GM19395 (cell line): ENCODE data around the gene PRKCZ.

Experiments
- ATAC-seq: cut with Tn5 transposase; IDR thresholded peaks from one replicate; pipeline ENCODE4 v1.9.1; 2021; ENCODE audit warnings: mild to moderate bottlenecking, moderate library complexity; ENCODE audit not compliant: unreplicated experiment

Gene PRKCZ

DNA sequence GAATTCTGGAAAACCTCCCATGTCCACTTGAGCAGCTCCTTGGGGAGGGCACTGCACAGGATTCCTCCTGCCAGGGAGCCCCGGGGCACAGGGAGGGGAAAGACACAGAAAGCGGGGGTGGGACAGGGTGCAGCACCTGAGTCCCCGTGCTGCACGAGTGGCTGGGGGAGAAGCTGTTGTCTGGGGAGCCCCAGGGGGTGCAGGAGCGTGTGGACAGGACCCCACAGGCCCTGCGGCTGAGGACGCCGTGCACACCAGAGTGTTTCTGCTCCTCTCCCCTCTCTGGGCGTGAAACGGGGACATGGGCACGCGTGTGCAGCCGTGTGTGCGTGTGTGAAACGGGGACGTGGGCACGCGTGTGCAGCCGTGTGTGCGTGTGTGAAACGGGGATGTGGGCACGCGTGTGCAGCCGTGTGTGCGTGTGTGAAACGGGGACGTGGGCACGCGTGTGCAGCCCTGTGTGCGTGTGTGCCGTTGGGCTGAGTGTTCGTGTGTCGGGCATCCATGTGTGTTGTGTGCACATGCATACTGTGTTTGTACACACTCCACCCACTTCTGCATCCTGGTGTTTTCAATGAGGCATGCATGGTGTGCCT lies 122.4 kb downstream of the PRKCZ start:
- no peak for ATAC-seq

DNA sequence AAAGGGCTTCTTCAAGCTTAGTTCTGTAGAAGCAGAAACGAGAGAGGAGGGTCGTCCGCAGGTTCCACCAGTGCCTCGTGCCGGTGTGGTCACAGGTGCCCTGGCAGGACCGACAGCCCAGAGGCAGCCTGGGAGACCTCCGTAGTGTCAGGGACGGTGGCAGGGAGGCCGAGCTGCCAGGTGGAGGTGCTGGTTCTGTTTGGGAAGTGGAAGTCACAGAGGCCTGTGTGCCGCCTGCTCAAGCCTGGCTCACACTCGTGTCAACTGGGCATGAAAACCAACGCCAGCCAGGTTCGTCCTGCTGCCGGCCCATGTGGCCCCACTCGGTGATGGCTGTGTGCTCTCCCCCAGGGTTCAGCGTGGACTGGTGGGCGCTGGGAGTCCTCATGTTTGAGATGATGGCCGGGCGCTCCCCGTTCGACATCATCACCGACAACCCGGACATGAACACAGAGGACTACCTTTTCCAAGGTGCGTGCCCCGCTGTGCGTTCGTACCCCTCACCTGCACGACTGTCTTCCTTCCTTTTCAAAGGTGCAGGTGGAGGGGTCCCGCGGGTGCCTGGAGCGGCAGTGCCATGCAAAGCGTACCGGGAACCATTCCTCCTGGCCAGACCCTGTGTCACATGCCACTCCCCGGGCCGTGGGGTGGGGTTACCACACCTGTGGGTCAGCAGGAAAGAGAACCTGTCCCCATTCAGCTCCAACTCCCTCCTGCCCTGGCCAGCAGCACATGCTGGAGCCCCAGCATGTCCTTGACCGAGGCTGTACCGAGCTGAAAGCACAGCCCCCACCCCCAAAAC lies 123.5 kb downstream of the PRKCZ start:
- ATAC-seq, result no peak

DNA sequence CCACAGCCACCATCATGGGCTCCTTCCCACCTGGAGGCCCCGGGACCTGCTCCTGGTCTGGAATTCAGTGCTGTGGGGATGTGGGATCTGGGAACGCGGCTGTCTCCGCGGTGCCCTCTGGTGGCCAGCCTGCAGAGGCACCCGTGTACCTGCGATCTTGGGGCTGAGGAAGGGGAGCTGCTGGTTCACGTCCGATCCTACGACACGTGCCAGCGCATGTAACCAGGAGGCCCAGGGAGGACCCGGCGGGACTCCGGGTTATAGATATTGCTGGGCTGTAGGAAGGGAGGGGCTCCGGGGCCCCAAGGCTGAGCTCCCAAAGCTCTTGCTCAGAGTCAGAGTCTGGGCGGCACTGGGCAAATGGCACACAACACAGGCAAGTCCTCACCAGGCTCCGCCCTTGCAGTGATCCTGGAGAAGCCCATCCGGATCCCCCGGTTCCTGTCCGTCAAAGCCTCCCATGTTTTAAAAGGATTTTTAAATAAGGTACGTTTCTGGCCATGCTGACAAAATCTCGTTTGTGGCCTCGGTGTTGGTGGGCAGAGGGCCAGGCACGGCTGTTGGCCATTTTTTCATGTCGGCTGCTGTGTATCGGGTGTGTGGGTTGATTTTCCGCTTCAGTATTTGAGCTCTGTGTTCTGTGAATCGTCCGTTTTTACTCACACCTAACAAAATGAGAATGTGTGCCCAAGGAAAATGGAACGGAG lies 124.3 kb downstream of the PRKCZ start:
- no peak for ATAC-seq

DNA sequence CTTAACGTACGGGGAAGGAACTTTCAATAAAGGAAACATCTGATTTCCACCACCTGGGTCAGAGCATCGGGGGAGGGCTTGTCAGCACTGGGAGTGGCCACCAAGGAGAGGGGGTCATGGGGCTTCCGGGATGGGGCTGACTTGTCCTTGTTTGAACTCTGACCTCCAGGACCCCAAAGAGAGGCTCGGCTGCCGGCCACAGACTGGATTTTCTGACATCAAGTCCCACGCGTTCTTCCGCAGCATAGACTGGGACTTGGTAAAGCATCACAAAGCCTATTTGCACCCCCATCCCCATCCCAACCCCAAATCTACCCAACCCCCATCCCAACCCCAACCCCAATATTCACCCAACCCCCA lies 124.8 kb downstream of the PRKCZ start:
- ATAC-seq, result no peak

DNA sequence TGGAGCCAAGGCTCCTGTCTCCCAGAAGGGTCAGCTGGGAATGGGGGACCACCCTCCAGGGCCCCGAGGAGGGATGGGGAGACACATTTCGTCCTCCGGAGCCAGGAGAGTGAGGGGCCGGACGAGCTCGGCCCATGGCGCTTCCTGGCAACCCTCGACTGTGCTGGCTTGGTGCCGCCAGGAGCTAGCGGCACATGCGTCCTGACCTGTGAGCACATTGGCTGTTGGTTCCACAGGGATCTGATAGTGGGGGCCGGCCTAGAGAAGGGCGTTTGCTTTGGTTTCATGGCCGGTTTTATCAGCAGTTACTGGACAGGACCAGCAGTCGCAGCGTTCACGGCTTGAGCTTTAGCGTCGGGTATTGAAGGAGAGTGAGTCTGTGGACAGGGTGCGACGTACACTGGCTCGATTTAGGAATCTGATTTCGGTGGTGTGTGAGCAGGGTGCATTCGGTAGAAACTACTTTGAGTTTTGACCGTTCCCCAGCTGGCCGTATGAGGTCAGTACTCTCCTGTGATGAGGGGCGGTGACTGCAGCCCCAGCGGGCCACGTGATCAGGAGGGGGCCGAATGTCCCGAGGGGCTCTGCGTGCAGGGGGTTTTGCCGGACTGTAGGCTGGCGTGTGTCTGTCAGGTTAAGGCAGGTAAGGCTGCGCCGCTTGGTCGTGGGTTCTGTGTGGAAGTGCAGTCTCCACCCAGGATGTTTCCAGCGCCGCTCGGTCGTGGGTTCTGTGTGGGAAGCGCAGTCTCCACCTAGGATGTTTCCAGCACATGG lies 125.7 kb downstream of the PRKCZ start:
- no peak for ATAC-seq

- no peak for ATAC-seq
These were observed 126.4 kb downstream of the PRKCZ start for GRCh38 chr1:2176615-2177014.

GRCh38 chr1:2177541-2177940 lies 127.3 kb downstream of the PRKCZ start:
- no peak for ATAC-seq

DNA sequence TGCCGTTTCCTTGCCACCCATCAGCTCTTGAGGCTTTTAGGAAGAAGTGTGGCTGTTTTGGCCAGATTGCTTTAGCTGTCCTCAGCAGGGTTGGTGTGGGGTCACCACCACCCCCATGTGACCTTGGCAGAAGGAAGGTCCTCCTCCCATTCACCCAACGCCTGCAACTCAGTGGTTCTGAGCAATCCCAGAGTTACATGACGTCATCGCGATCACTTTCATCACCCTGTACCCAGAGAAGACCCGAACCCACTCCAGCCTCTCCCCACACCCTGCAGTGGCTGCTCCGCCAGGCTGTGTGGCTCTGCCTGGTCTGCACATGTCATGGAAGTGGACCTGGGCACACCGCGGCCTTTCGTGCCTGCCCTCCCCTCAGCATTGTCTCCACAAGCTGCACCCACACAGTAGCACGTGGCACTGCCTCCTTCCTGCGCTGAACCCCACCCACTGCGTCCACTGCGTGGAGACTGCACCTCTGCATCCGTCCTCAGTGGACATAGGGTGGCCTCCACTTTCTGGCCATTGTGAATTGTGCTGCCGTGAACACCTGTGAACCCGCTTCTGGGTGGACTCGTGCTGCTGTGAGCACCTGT lies 127.8 kb downstream of the PRKCZ start:
- ATAC-seq, result no peak

- ATAC-seq, result no peak
These were observed 128.7 kb downstream of the PRKCZ start for GRCh38 chr1:2178875-2179274.

DNA sequence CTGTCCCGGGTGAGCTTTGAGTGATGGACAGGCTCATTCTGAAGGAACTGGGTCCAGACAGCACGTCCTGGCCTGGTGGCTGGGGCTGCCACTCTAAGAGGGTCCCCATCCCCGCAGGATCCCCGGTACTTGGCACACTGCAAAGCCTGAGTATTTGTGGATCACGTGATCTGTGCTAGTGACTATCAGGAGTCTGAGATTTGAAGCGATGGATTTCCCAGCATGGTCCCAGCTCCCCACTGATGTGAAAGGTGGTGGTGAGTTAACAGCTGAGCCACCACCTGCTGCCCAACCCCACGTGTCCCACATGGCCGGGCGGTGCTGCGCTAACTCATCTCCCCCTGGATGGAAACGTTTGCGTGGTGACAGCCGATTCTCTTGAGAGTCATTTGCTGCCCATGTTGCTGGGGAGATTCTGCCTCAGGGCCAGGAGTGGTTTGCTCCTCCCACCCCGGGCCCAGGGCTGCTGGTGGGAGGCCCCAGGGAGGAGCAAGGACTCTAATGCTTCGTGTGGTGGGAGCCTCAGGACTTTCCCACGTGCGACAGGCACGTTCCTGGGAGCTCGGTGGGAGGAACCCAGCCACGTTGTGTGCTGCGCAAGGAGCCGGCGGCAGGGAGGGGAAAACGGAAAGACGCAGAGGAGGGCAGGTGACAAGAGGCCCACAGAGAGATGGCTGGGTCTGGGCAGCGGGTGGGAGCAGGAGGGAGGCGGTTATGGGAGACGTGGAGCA lies 129.2 kb downstream of the PRKCZ start:
- ATAC-seq, result no peak

GRCh38 chr1:2180297-2181245 lies 130.4 kb downstream of the PRKCZ start:
- ATAC-seq, result no peak

GRCh38 chr1:2181271-2181670 lies 131.1 kb downstream of the PRKCZ start:
- ATAC-seq, result no peak

GRCh38 chr1:2181752-2182151 lies 131.5 kb downstream of the PRKCZ start:
- ATAC-seq, result no peak

GRCh38 chr1:2182376-2182775 lies 132.2 kb downstream of the PRKCZ start:
- no peak for ATAC-seq

GRCh38 chr1:2183937-2184334 lies 133.7 kb downstream of the PRKCZ start:
- ATAC-seq, result no peak

GRCh38 chr1:2184531-2184930 lies 134.3 kb downstream of the PRKCZ start:
- ATAC-seq, result no peak

- ATAC-seq, result no peak
These were observed 134.7 kb downstream of the PRKCZ start for GRCh38 chr1:2184934-2185333.

DNA sequence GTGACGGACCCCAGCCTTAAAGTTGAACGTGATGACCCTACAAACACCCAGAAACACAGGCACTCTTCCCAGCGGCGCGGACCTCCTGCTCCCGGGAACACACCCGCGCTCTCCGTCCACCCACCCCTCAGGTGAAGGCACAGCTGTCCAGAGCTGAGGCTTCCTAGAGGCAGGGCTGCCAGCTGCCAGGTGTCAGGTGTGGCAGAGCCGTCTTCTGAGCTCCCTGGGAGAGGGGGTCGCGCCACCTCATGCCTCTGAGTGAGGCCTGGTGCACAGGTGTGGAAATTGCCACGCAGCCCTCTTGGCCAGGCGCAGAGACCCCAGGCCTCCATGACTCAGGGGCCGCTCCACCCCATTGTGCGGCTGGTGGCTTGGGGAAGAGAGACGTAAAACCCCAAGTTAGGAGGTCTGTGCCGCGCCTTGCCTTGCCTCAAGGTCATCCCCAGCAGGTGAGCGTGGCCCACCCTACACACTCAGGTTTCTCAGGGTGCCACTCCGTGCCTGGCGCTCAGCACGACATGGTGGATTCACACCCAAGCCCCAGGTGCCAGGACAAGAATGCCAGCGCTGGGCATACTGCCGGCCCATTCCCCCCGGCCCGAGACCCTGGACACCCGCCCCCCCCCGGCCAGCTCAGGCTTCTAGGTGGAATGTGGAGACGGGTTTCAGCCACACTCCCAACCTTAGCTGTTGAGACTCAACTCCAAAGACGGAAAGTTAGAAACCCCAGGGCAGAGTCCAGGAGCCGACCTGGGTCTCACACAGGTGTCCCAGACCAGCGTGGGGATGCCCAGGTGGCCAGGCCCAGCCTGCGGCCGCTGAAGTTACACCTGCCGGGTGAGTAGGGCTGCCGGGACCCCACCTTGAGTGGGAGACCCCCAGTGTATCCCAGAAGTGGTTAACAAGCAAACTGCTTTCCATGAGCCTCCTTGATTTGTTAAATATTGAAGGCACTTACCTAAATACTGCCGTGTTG lies 136.0 kb downstream of the PRKCZ start:
- no peak for ATAC-seq
